Panc1 (cell line): ENCODE measurements around the gene ANAPC15. TPM values are rescaled to one million over a fixed set of nuclear protein-coding genes. Genes with fewer than 3 reads are reported as not detected.

Experiments
- ATAC-seq: fragments of 200-7000 bp; cut with Tn5 transposase; 2 replicates; pipeline ENCODE4 v1.9.1; 2020; ENCODE audit warnings: mild to moderate bottlenecking, moderate library complexity
- BruUV-seq: library from RNA; stranded (reverse); fragments of 400-500 nt; replicated peaks from 2 replicates; lab custom pipeline; 2021; lab: Mats Ljungman, UMichigan
- CTCF ChIA-PET: fragments of 300-600 bp; sonication (Branson Sonifier 250); formaldehyde crosslinking; loops from one replicate; lab custom pipeline; 2022; ENCODE audit warnings: antibody characterized with exemption; lab: Charles Lee
- POLR2A ChIA-PET: fragments of 300-600 bp; sonication (Branson Sonifier 250); formaldehyde crosslinking; loops from one replicate; lab custom pipeline; 2022; ENCODE audit warnings: antibody characterized with exemption; lab: Charles Lee
- DNase-seq: peaks from one replicate; pipeline ENCODE4 v3.0.0-alpha.2; 2010; ENCODE audit warnings: low read depth, low spot score
- H3K27ac ChIP-seq: 2 replicates; pipeline ENCODE4 v1.5.1; 2011; ENCODE audit warnings: mild to moderate bottlenecking, low read length, inconsistent platforms
- H3K27me3 ChIP-seq: fragments of 200-500 bp; sonication (Bioruptor generic); 2 replicates; pipeline ENCODE4 v1.6.0; 2014; ENCODE audit warnings: low read length, inconsistent platforms; ENCODE audit not compliant: control insufficient read depth, insufficient read depth
- H3K36me3 ChIP-seq: fragments of 200-500 bp; sonication (Bioruptor generic); 2 replicates; pipeline ENCODE4 v1.5.1; 2014; ENCODE audit warnings: inconsistent platforms, mild to moderate bottlenecking, low read length, moderate library complexity; ENCODE audit not compliant: control insufficient read depth, insufficient read depth
- H3K4me1 ChIP-seq: 2 replicates; pipeline ENCODE4 v1.5.1; 2011; ENCODE audit warnings: inconsistent platforms, mild to moderate bottlenecking, low read length, moderate library complexity; ENCODE audit not compliant: control insufficient read depth, insufficient read depth
- H3K4me3 ChIP-seq, 2 experiments: 2 replicates each; pipeline ENCODE4 v1.5.1; 2011 to 2012; ENCODE audit warnings: low read depth in 2 of 2, low read length in 2 of 2, mild to moderate bottlenecking in 2 of 2, inconsistent platforms in 1 of 2, moderate library complexity in 1 of 2
- H3K9me3 ChIP-seq: fragments of 200-500 bp; sonication (Bioruptor generic); 2 replicates; pipeline ENCODE4 v1.5.1; 2014; ENCODE audit warnings: low read depth, mild to moderate bottlenecking, inconsistent platforms, low read length, moderate library complexity; ENCODE audit not compliant: control insufficient read depth, insufficient read depth
- CTCF ChIP-seq: fragments of 450-650 bp; IDR thresholded peaks from 2 replicates; pipeline ENCODE4 v1.5.1; 2017; ENCODE audit warnings: mild to moderate bottlenecking
- POLR2AphosphoS5 ChIP-seq: IDR thresholded peaks from 2 replicates; pipeline ENCODE4 v1.6.1; 2012; ENCODE audit warnings: mild to moderate bottlenecking, low read depth, low read length, moderate library complexity
- SIN3A ChIP-seq: IDR thresholded peaks from 2 replicates; pipeline ENCODE4 v1.6.1; 2012; ENCODE audit warnings: low read depth, mild to moderate bottlenecking, low read length, moderate library complexity, borderline replicate concordance; ENCODE audit not compliant: insufficient read depth
- TCF7L2 ChIP-seq: IDR thresholded peaks from 2 replicates; pipeline ENCODE4 v1.6.1; 2011; ENCODE audit warnings: mild to moderate bottlenecking, low read depth, low read length, inconsistent platforms
- in situ Hi-C: cut with HindIII; loops from 2 replicates; pipeline ENCODE4 v1.10.0; 2016; ENCODE audit warnings: low sequenced_read_pairs, low pct_unique_long_range_greater_than_20kb
- intact Hi-C: fragments of 100-400 bp; cut with micrococcal nuclease; formaldehyde crosslinking; loops from one replicate; pipeline ENCODE4 v1.10.0; 2022; ENCODE audit not compliant: unreplicated experiment
- total RNA-seq: library from RNA; stranded (reverse); gene quantifications from one replicate; pipeline ENCODE4 v1.2.1, GENCODE V29; 2021; ENCODE audit not compliant: unreplicated experiment
- TF ChIP-seq, protein P1 (sequence below), 2 experiments: IDR thresholded peaks; 2 replicates each; pipeline ENCODE4 v1.6.1; 2011 to 2012; ENCODE audit warnings: low read depth in 2 of 2, control low read depth in 1 of 2, low read length in 1 of 2, mild to moderate bottlenecking in 1 of 2, moderate library complexity in 1 of 2; ENCODE audit not compliant: insufficient read depth in 1 of 2

Gene ANAPC15
- total RNA-seq, 1 experiment from 2014 or later = 78.2 TPM

DNA sequence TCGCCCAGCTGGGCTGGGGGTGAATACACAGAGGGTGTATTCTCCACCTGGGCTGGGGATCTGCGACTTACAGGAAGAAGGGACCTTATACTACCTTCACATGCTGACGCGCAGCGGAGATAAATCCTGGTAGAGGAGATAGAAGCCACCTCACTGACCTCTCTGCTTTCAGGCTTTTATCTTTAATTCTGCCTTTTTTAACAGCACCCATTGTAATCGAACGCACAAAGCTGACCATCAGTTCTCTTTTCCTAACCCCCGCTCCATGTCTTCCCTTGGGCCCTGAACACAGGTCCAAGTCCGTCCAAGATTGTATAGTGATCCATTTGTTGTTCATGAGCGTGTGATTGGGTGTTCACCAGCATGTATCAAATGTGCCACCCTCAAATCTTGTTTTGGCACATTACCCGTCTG lies 8.7 kb downstream of the ANAPC15 start:
- Histone ChIP-seq H3K27me3 (no peaks in the 10 kb centered on the region), H3K4me3 (peak overlapping the region; percentile 50 to 98), H3K27ac (peak overlapping the region; percentile 99), H3K9me3 (no peaks in the 10 kb centered on the region), H3K36me3 (peaks cover under 1% of the 10 kb centered on the region; the same call in 1 of the 2 replicates), H3K4me1 (peaks cover 10% of the 10 kb centered on the region)
- TF ChIP-seq POLR2AphosphoS5 (no peak), TCF7L2 (no peak), CTCF (no peak), SIN3A (no peak)
- TF ChIP-seq, protein P1, sequence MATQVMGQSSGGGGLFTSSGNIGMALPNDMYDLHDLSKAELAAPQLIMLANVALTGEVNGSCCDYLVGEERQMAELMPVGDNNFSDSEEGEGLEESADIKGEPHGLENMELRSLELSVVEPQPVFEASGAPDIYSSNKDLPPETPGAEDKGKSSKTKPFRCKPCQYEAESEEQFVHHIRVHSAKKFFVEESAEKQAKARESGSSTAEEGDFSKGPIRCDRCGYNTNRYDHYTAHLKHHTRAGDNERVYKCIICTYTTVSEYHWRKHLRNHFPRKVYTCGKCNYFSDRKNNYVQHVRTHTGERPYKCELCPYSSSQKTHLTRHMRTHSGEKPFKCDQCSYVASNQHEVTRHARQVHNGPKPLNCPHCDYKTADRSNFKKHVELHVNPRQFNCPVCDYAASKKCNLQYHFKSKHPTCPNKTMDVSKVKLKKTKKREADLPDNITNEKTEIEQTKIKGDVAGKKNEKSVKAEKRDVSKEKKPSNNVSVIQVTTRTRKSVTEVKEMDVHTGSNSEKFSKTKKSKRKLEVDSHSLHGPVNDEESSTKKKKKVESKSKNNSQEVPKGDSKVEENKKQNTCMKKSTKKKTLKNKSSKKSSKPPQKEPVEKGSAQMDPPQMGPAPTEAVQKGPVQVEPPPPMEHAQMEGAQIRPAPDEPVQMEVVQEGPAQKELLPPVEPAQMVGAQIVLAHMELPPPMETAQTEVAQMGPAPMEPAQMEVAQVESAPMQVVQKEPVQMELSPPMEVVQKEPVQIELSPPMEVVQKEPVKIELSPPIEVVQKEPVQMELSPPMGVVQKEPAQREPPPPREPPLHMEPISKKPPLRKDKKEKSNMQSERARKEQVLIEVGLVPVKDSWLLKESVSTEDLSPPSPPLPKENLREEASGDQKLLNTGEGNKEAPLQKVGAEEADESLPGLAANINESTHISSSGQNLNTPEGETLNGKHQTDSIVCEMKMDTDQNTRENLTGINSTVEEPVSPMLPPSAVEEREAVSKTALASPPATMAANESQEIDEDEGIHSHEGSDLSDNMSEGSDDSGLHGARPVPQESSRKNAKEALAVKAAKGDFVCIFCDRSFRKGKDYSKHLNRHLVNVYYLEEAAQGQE (IDR thresholded peaks at IDR 0.05; ENCODE audit: insufficient read depth in 1 of 2, low read depth in 2 of 2, low read length in 1 of 2) = no peak
- in situ Hi-C loops = no loop called here
- TSS peak; percentile 92 for BruUV-seq
- POLR2A ChIA-PET = no interaction called here
- intact Hi-C loops = no loop called here
- CTCF ChIA-PET = no interaction called here
- no peak for ATAC-seq
- no peak for DNase-seq

DNA sequence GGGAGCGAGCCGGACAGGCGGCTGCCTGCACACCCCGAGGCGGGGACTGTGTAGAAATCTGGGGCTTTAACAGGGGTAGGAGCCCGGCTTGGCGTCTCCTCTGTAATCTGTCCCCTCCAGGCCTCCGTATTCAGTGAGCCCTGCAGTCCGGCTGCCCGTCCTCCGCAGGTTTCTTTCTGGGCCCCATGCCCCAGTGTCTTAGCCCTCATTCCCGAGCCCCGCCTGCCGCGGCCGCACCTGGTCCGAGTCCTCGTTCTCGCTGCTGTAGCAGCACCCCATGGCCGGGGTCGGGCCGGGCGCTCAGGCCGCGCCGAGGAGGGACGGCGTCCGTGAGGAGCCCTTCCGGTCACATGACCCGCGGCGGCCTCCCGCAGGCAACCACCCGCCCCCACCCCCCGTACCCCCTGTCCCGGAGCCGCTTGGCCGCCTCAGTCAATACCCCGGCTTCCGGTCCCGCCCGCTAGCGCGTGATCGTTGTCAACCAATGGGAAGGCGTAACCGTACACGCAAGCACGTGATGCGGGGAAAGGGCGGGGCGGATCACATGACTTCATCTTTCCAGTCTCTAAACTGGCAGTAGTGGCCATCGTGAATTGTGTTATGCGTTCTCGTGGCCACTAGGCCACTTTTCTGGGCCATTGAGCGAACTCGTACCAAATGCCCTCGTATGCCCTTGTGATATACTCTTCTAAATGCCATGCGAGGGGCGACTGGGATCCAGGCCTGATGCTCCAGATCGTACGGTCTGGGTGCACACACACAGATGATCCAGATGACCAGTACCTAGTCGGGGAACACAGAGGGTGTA lies 9.3 kb downstream of the ANAPC15 start, which contains the start of gene LAMTOR1:
LAMTOR1 (minus strand) TSS at position 352 of the 808 bp plus-strand sequence; CDS start at position 279, 73 bp downstream.
- peak; percentile 96 for TF ChIP-seq SIN3A
- no peak for TF ChIP-seq TCF7L2
- TF ChIP-seq POLR2AphosphoS5 = peak; percentile 89
- H3K36me3 ChIP-seq = peaks cover 4% of the 10 kb centered on the region; the same call in 1 of the 2 replicates
- peaks cover 10% of the 10 kb centered on the region for H3K4me1 ChIP-seq
- in situ Hi-C loops (no loop called here), intact Hi-C loops (no loop called here)
- peak; percentile 97 for ATAC-seq
- no TSS peak for BruUV-seq
- POLR2A ChIA-PET = no interaction called here
- peak; percentile 97 for DNase-seq
- CTCF ChIA-PET = interaction anchor here (0.6 kb wide), 1 partner anchor 78 kb away, joined by 6 read pairs; no protein-coding TSS in a partner anchor
- no peaks in the 10 kb centered on the region for H3K9me3 ChIP-seq
- H3K4me3 ChIP-seq = peak within 1 kb of the TSS; percentile 98 to 100
- H3K27me3 ChIP-seq = no peaks in the 10 kb centered on the region
- H3K27ac ChIP-seq = peak within 1 kb of the TSS; percentile 99
